ENCODE data around the gene DNAJB13.
A peak's percentile ranks its signal among the peaks of the same experiment; 100 is the strongest.
"Not testable (repeated sequence)": the region's sequence is repeated elsewhere in the genome, so short reads cannot be mapped to it uniquely, and the experiment has no call there.

Gene DNAJB13, protein sequence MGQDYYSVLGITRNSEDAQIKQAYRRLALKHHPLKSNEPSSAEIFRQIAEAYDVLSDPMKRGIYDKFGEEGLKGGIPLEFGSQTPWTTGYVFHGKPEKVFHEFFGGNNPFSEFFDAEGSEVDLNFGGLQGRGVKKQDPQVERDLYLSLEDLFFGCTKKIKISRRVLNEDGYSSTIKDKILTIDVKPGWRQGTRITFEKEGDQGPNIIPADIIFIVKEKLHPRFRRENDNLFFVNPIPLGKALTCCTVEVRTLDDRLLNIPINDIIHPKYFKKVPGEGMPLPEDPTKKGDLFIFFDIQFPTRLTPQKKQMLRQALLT

DNA sequence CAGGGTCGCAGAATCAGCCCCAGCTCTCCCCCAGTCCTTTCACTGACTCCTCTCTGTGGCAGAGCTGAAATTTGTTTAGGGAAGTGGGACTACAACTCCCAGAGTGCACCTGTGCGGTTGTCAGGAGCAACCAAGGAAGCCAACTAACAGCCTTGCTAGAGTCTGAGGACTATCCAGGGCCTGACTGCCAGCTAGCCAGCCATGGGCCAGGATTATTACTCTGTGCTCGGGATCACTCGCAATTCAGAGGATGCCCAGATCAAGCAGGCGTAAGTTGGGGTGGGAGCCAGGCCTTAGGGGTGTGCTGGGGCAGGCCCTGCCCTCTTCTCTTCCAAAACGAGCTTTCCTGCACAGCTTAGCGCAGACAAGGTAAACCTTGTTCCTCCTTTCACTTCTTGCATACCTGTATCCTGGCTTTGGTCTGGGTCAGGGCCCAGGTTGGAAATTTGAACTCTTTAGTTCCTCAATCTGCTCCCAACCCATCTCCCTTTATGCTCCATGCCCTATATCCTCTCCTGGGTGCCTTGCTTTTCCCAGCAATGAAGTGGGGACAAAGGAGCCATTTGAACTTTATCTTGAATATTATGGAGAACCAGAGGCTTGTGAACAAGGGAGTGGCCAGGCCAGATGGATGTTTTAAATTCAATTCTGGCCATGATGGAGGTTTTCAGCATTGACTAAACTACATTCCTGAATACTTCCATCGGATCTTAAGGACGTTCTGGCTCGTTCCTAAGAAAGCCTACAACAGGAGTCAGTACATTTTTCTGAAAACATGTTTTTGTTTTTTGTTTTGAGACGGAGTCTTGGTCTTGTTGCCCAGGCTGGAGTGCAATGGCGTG lies at the start of gene DNAJB13:
TSS of gene DNAJB13 (plus strand) at position 158 of the 842 bp plus-strand sequence. CDS start at position 202, 44 bp downstream.
- DNase-seq (ENCODE audit: low spot score) = peak; percentile 15

DNA sequence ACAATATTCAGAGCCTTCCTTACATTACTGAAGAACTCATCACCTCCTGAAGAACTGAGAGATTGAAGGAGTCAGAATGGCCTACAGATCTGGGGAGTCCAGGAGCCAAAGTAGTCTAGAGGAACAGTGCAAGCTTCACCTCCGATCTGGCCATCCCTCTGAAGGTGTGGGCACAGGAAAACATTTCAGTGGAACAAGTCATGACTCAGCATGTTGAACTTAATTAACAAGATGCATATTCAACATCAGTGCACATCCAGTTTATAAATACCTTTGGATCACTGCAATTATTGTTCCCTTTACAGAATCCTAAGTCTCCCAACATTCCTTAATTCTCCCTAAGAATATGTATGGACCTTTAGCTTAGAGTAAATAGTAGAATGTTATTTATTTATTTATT lies 48.5 kb upstream of the DNAJB13 start:
- DNase-seq (ENCODE audit: low spot score) = no peak

DNA sequence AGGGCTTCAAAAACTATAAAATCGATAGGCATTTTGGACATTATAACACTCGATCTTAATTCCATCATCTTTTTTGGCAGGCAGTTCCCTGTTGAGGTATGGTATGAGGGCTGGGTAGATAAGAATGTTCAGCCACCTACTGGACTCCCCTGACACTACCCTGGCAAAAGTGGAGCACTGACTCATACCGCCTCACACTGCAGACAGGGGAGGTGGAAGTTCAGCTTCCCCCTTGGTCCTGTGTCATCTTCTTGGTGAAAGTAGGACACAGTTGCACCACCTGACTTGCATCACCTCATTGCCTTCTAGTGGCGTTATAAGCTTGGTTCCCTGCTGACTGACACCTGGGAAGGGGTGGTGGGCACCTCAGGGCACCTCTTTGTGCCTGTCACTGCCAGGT lies 43.6 kb upstream of the DNAJB13 start:
- DNase-seq (ENCODE audit: low spot score) = peak; percentile 12

DNA sequence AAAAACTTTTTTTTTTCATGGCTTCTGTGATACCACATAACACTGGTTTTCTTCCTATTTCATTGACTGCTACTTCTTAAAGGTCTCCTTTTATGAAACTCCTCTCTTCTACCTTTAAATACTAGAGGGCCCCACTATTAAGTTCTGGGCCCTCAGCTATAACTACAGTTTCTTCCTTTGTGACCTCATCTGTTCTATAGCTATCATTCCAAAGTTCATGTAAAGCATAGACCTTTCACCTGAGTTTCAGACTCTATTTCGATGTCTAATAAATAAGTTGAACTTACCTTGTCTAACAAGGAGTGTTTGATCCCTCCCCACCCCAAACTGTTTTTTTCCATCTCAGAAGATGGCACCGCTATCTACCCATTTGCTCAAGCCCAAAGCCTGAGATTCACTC lies 38.8 kb upstream of the DNAJB13 start:
- no peak for DNase-seq (ENCODE audit: low spot score)

DNA sequence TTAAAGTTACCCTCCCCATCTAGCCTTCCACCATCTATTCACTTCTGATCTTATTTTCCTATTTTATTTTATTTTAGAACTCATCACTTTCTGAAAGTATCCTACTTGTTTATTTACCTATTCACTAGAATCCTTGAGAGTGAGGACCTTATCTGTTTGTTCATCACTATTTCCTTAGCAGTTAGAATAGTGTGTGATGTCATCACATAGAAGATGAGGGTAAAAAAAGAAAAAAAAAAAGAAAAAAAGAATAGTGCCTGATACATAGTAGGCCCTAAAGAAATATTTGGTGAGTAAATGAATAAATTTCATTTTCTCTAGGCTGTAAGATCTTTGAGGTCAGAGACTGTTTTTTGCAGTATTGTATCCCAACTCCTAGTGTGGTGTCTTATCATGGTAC lies 37.4 kb upstream of the DNAJB13 start:
- DNase-seq (ENCODE audit: low spot score) = no peak

DNA sequence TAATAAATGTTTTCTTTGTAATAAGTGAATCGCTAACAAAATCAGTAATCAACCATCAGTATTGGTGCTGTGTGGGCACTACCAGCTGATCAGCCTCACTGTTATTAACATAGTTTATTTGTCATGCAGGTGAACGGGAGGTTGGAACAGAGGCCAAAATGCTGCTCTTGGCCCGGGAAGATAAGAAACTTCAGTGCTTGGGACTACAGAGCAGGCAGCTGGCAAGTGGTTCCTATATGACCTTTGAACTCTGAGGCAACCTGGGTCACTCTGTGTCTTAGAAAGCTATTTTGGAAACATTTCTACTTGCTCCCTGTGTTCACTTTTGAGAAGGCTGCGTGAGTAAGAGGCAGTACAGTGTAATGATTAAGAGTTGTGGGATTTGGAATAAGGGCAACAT lies 36.5 kb upstream of the DNAJB13 start:
- DNase-seq (ENCODE audit: low spot score) = no peak

DNA sequence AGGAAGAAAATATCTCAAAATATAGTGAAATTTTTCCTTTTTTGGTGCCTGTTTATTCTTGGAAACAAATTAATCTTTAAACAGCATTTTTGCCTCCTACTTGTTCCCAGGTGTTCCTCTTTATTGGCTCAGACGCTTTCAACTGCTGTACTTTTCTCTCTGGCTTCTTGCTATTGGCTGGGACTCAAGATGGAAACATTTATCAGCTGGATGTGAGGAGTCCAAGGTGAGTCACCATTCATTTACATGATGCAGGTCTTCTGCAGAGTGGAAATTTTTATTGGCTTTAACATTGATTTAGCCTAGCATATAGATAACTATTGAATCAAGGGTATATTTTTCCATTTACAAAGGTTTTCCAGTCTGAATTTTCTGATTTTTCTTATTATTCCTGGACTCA lies 34.4 kb upstream of the DNAJB13 start:
- DNase-seq (ENCODE audit: low spot score) = no peak

DNA sequence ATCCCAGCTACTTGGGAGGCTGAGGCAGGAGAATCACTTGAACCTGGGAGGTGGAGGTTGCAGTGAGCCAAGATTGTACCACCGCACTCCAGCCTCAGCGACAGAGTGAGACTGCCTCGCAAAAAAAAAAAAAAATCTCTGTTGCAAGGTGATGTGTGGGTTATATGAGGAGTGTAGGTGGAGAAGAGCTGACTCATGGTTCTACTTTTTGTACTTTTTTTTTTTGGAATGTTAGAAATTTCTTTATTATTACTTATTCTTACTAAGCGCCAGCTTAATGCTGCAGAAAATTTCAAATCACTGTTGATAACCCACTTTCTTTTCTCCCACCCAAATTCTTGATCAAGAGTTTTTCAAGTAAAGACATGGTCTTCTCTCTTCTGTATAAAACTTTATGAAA lies 29.6 kb upstream of the DNAJB13 start:
- no peak for DNase-seq (ENCODE audit: low spot score)

DNA sequence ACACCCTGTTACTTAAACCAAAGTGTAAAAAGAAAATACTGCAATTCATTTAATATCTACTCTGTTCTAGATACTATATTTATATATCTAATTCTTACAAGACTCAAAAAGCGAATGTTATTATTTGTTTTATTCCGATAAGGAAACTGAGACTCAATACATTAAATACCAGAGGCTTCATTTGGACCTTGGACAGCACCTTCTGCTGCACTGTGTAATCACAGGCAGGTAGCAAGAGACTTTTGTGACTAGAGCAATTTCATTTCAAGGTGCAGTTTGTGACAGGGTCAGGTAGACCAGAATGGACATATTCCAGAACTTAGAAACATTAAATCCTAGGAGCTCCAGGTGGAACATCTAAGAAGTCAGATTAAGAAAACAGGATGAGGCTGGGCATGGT lies 21.4 kb upstream of the DNAJB13 start:
- no peak for DNase-seq (ENCODE audit: low spot score)

DNA sequence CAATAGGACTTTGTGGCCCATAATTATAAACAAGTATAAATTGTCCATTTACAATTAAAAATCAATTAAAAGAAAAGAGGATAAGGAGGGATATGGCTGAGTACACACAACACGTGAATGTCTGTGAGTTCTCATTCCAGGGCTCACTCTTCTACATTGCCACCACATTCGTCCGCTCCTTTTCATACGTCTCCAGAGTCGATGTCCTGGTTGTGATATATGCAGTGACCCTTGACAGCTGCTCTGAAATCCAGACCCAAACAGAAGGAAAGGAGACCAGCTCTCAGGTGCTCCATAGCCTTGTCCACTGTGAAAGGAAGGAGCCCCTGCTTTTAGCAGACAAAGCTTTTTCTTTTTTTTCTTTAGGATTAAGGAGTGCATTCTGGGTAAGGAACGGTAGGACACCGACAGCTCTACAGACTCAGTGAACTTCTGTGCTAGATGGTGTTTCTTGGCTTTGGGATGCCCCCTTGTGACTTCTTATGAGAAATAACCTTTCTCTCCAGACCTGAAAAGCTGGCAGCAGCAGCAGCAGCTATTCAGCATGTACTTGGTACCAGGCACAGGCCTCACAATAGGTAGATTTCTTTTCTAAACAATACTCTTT lies 19.7 kb upstream of the DNAJB13 start:
- peak; percentile 11 for DNase-seq (ENCODE audit: low spot score)

DNA sequence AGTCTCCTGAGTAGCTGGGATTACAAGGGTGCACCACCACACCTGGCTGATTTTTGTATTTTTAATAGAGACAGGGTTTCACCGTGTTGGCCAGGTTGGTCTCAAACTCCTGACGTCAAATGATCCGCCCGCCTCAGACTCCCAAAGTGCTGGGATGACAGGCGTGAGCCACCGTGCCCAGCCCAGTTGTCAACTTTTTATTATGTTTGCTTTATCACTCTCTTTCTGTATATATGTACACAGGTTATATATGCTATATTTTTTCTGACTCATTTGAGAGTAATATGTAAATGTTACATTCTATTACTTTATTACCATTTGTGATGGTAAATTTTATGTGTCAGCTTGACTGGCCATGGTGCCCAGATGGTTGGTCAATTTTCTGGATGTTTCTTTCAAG lies 18.9 kb upstream of the DNAJB13 start:
- DNase-seq (ENCODE audit: low spot score) = no peak

DNA sequence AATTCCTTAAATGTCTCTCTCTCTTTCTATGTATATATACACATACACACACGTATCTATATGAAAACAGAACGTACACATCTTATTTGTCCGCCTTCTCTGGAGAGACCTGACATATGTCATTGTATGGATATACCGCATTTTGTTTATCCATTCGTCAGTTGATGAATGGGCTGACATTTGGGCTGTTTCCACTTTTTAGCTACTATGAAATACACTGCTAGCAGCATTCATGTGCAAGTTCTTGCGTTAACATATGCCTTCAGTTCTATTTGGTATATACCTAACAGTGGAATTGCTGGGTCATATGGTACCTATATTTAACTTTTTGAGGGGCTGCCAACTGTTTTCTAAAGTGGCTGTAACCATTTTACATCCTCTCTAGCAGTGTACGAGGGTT lies 18.0 kb upstream of the DNAJB13 start:
- DNase-seq (ENCODE audit: low spot score) = no peak

DNA sequence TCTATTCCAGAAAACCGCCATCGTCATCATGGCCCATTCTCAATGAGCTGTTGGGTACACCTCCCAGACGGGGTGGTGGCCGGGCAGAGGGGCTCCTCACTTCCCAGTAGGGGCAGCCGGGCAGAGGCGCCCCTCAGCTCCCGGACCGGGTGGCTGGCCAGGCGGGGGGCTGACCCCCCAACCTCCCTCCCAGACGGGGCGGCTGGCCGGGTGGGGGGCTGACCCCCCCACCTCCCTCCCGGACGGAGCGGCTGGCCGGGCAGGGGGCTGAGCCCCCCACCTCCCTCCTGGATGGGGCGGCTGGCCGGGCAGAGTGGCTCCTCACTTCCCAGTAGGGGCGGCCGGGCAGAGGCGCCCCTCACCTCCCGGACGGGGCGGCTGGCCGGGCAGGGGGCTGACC lies 14.8 kb upstream of the DNAJB13 start:
- DNase-seq (ENCODE audit: low spot score) = not testable (repeated sequence)

DNA sequence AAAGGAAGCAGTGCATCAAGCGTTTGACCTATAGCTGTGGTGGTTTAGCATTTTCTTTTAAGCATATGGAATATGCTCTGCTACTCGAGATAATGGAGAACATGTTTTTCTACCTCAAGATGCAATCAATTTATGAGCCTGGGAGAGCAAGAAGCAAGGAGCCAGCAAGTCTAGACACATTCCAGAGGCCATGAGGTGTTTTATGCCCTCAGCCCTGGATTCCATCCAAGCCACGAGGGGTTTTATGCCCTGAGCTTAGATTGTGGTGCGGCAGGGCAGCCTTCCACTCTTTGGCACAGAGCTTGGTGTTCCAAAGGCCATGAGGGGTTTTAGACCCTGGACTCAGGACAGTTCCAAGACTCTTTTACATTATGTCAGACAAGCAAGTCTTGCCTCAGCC lies 11.7 kb upstream of the DNAJB13 start:
- DNase-seq (ENCODE audit: low spot score) = no peak

DNA sequence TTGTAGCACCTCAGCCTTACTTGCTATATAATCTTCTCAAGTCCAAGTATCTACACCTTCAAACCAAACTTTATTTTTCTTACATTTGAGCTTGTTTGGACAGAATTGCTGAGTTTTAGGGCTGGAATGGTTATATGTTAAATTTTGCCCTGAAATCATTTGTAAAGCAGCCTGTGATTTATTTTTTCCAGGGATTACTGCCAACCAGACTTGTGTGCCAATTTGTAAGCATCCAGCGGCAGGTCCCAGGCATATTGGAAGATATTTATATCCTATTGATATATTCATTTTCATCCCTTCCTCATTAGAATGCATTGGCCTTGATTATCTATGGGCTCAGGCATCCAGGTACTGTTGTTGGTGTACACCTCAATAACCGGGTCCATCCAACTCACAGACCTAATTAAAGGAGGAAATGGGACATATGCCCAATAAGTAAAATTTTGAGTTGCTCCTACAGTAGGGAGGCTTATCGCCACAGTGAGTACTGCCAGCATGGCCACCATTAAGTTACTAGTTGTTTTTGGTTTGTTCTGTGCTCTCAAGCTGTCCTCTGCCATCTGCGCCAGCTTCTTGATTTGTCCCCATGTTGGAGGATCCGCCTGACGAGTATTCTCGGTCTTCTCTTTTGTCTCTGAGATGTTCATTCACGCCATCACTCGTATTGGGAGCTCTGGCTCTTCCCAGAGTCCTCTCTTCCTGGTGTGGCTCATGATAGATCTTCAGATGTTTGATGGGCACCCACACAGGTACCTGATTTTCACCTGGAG lies 9.8 kb upstream of the DNAJB13 start:
- DNase-seq (ENCODE audit: low spot score) = no peak

DNA sequence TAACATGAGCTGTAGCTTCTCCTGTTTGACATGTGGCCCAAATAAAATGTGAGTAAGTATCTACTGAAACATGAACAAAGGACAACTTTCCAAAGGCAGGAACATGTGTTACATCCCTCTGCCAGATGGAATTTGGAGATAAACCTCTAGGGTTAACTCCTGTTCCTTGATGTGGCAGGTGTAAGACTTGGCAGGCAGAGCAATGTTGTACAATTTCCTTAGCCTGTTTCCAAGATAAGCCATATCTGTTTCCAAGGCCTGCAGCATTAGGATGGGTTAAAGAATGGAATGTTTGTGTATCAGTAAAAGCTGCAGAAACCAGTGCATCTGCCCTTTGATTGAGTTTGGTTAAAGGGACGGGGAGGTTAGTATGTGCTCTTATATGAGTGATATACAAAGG lies 8.8 kb upstream of the DNAJB13 start:
- no peak for DNase-seq (ENCODE audit: low spot score)

DNA sequence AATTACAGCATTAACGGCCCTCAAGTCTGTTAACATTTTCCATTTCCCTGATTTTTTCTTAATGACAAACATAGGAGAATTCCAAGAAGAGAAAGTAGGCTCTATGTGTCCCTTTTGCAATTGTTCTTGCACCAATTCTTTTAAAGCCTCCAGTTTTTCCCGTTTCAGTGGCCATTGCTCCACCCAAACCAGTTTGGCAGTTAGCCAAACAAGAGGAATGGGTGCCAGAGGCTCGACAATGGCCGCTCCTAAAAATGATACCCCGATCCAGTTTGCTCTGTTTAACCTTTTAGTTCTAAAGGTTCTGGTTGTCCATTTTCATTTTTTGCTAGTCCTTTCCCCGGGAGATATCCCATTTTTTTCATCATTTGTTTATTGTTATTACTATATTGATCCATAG lies 6.7 kb upstream of the DNAJB13 start:
- no peak for DNase-seq (ENCODE audit: low spot score)

DNA sequence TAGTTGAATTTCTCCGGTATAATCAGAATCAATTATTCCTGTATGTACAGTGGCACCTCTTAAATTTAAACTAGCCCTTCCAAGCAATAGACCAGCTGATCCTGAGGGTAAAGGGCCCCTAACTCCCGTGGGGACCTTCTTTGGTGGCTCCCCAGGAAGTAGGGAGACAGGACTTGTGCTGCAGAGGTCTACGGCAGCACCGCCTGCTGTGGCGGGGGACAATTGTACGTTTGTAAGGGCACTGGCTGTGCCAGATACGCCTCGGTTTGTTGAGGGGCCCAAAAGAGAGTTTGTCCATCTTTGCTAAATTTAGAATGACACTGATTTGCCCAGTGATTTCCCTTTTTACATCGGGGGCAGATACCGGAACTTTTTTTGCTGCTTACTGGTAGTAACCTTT lies 5.9 kb upstream of the DNAJB13 start:
- DNase-seq (ENCODE audit: low spot score) = no peak

DNA sequence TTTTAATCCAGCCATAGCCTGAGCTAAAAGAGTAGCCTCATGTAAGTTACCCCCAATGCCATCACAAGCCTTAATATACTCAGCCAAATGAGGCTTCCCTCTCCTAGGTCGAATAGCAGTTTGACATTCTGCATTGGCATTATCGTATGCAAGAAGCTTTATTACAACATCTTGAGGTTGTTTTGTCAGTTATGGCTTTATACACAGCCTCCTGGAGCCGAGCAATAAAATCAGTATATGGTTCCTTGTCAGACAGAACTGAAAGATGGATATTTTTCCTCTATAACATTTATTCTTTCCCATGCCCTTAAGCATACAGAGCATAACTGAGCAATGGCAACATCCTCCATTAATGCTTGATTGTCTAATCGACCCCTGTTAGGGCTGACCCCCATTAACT lies 5.4 kb upstream of the DNAJB13 start:
- DNase-seq (ENCODE audit: low spot score) = no peak

DNA sequence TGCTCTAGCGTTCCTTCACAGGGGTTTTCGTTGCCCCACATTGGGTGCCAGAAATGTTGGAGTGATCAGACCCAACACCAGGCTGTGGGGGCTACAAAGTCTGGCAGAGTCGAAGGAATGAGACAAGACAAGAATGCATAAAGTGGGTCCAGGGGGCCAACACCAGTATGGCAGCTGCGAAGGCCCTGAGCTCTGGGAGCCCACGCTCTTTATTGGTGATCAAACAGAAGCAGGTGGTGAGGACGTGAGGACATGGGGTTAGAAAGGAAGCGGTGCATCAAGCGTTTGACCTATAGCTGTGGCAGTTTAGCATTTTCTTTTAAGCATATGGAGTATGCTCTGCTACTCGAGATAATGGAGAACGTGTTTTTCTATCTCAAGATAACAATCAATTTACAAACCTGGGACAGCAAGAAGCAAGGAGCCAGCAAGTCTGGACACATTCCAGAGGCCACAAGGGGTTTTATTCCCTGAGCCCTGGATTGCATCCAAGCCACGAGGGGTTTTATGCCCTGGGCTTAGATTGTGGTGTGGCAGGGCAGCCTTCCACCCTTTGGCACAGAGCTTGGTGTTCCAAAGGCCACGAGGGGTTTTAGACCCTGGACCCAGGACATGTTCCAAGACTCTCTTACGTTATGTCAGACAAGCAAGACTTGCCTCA lies 3.9 kb upstream of the DNAJB13 start:
- DNase-seq (ENCODE audit: low spot score) = no peak

DNA sequence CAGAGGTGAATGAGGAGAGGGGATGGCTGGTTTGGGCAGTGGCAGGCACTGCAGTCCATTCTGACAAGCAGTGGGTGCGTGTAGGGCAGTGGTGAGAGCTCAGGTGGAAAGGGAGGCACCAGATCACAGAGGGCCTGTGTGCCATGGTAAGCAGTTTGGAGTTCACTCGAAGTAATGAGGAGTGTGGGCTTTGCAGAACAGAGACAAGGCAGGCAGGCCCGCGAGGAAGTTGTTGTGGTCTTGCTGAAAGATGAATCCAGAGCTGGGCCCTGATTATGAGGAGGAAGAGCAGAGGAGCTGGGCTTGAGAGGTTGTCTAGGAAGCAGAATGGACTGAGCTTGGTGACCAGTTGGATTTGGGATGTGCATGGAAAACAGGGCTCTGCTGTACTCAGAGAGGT lies 1.6 kb upstream of the DNAJB13 start:
- DNase-seq (ENCODE audit: low spot score) = no peak

DNA sequence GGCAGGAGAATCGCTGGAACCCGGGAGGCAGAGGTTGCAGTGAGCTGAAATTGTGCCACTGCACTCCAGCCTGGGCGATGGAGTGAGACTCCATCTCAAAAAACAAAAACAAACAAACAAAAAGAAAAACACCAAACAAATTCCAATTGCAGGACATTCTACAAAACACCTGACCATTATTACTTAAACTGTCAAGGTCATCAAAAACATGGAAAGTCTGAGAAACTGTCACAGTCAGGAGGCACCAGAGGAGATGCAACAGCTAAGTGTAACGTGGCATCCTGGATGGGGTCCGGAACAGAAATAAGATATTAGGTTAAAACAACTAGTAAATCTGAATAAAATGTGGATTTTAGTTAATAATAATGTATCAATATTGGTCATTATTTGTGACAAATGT lies 914 bp upstream of the DNAJB13 start:
- no peak for DNase-seq (ENCODE audit: low spot score)

All from CD4-positive, alpha-beta T cell treated with Interleukin-2 at 100 ng/mL for 4 hours (primary cell).